ENCODE results near the gene SWT1.

The SWT1 gene

GRCh38 chr1:185155600-185156287 is 1.2 kb upstream of the SWT1 start:
- H3K4me3 ChIP-seq (ENCODE audit: severe bottlenecking) = peak overlapping the region; percentile 69
- DNase-seq (ENCODE audit: low spot score) = no peak
- H3K36me3 ChIP-seq (ENCODE audit: low read depth) = peaks cover 8% of the 10 kb centered on the region; the same call in 1 of the 2 replicates
- peak overlapping the region; percentile 48 for H3K27ac ChIP-seq (ENCODE audit: poor library complexity, severe bottlenecking)
- no peaks in the 10 kb centered on the region for H3K9me3 ChIP-seq (ENCODE audit: severe bottlenecking)
- ATAC-seq (ENCODE audit: low read depth) = no peak
- peaks cover 13% of the 10 kb centered on the region for H3K4me1 ChIP-seq (ENCODE audit: insufficient read depth, poor library complexity, severe bottlenecking)
- no peak for TF ChIP-seq CTCF (IDR thresholded peaks at IDR 0.05; ENCODE audit: poor library complexity, severe bottlenecking)
- H3K27me3 ChIP-seq (ENCODE audit: insufficient read depth, poor library complexity, severe bottlenecking) = no peaks in the 10 kb centered on the region

- DNase-seq (ENCODE audit: low spot score) = peak; percentile 45
- TF ChIP-seq CTCF (IDR thresholded peaks at IDR 0.05; ENCODE audit: poor library complexity, severe bottlenecking) = no peak
Observed at GRCh38 chr1:185156288-185156853, 596 bp upstream of the SWT1 start.

GRCh38 chr1:185157599-185158412 is 839 bp downstream of the SWT1 start:
- Histone ChIP-seq H3K27ac (ENCODE audit: poor library complexity, severe bottlenecking) (peak overlapping the region; percentile 48), H3K4me3 (ENCODE audit: severe bottlenecking) (peak overlapping the region; percentile 69), H3K36me3 (ENCODE audit: low read depth) (no peaks in the 10 kb centered on the region), H3K4me1 (ENCODE audit: insufficient read depth, poor library complexity, severe bottlenecking) (peaks cover 13% of the 10 kb centered on the region), H3K9me3 (ENCODE audit: severe bottlenecking) (no peaks in the 10 kb centered on the region), H3K27me3 (ENCODE audit: insufficient read depth, poor library complexity, severe bottlenecking) (no peaks in the 10 kb centered on the region)
- no peak for DNase-seq (ENCODE audit: low spot score)
- TF ChIP-seq CTCF (IDR thresholded peaks at IDR 0.05; ENCODE audit: poor library complexity, severe bottlenecking) = no peak
- ATAC-seq (ENCODE audit: low read depth) = no peak

More at GRCh38 chr1:185156288-185156853, 596 bp upstream of the SWT1 start:
- ATAC-seq (ENCODE audit: low read depth) = peak; percentile 41
- peak overlapping the region; percentile 69 for H3K4me3 ChIP-seq (ENCODE audit: severe bottlenecking)
- H3K4me1 ChIP-seq (ENCODE audit: insufficient read depth, poor library complexity, severe bottlenecking) = peaks cover 13% of the 10 kb centered on the region
- no peaks in the 10 kb centered on the region for H3K27me3 ChIP-seq (ENCODE audit: insufficient read depth, poor library complexity, severe bottlenecking)
- peaks cover 3% of the 10 kb centered on the region; the same call in 1 of the 2 replicates for H3K36me3 ChIP-seq (ENCODE audit: low read depth)
- H3K9me3 ChIP-seq (ENCODE audit: severe bottlenecking) = no peaks in the 10 kb centered on the region
- H3K27ac ChIP-seq (ENCODE audit: poor library complexity, severe bottlenecking) = peak overlapping the region; percentile 48

- ATAC-seq (ENCODE audit: low read depth) (no peak), DNase-seq (ENCODE audit: low spot score) (no peak)
- no peaks in the 10 kb centered on the region for H3K36me3 ChIP-seq (ENCODE audit: low read depth)
- H3K27ac ChIP-seq (ENCODE audit: poor library complexity, severe bottlenecking) = no peak overlapping the region
- no peaks in the 10 kb centered on the region for H3K27me3 ChIP-seq (ENCODE audit: insufficient read depth, poor library complexity, severe bottlenecking)
- no peak overlapping the region for H3K4me3 ChIP-seq (ENCODE audit: severe bottlenecking)
- H3K4me1 ChIP-seq (ENCODE audit: insufficient read depth, poor library complexity, severe bottlenecking) = peaks cover 13% of the 10 kb centered on the region
- no peak for TF ChIP-seq CTCF (IDR thresholded peaks at IDR 0.05; ENCODE audit: poor library complexity, severe bottlenecking)
- H3K9me3 ChIP-seq (ENCODE audit: severe bottlenecking) = no peaks in the 10 kb centered on the region
Observed at GRCh38 chr1:185158800-185159199, 1.8 kb downstream of the SWT1 start.
